Stimulated activated CD8-positive, alpha-beta memory T cell treated with anti-CD3 and anti-CD28 coated beads, Interleukin-15, amount 100 ng/mL, for 24 hours (primary cell): ENCODE measurements around the gene SLC28A1.
"Not testable (repeated sequence)": the region's sequence is repeated elsewhere in the genome, so short reads cannot be mapped to it uniquely, and the experiment has no call there.

Experiments
- DNase-seq: peaks from one replicate; pipeline ENCODE4 v3.0.0-alpha.2; 2020; ENCODE audit warnings: low read depth

Gene SLC28A1

DNA sequence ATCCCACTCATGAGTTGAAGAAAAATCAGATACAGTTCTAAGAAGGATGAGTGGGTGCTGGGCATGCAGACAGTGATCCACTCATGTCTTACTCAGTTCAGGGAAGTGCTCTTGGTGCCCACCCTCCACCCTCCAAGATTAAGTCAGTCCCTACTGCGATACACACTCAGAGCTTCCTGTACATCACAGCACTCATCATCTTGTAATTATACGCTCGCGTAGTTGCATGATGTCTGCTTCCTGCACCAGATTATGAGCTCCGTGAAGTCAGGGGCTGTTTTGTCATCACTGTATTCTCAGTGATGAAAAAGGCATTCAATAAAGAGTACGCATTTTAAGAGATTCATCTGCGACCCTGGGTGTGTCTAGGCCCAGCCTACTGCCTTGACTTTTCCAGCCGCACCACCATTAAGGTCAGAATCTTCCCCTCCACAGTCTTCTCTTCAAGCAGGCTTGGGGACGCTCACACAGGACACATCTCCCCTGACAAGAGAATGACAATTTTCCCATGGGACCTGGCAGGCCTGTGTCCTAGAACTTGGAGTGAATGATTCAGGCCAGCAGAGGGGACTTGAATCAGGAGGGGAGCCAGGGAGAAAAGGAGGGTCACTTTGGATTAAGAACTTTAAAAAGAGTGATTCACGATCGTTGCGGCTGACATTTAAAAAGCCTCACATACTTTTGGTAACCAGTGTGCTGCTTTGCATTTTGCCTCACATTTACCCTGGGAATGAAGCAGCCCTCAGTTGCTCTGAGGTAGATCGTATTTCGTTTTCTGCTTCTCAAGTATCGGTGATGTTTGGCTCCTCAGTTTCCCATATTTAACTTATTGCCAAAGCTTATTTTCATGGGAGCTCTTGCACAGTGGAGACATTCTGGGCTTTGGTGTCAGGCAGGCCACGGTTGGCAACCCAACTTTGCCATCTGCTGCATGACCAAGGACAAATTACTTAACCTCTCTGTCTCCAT, 89.3 kb downstream of the SLC28A1 start:
- DNase-seq = no peak

GRCh38 chr15:84975871-84976351, 91.4 kb downstream of the SLC28A1 start:
- DNase-seq = no peak

DNA sequence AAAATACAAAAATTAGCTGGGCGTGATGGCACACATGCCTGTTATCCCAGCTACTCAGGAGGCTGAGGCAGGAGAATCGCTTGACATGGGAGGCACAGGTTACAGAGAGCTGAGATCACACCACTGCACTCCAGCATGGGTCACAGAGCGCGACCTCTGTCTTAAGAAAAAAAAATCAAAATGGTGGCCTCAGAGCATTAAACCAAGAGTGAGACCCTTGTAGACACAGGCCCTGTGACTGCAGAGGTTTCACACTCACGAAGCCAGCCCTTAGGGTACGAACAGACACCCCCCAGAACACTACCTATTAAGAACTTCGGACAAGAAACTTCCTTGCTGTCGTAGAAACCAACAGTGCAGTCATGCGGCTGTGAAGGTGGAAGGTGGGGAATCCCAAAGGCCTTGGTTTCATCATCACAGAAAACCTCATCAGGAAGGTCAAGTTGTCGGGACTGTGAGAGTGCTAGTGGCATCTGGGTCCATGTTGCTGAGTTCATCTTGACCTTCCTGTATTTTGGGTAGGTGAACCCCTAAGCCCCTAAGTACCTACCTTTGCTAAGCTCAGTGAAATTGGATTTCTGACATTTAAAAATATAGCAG, 92.4 kb downstream of the SLC28A1 start:
- no peak for DNase-seq

DNA sequence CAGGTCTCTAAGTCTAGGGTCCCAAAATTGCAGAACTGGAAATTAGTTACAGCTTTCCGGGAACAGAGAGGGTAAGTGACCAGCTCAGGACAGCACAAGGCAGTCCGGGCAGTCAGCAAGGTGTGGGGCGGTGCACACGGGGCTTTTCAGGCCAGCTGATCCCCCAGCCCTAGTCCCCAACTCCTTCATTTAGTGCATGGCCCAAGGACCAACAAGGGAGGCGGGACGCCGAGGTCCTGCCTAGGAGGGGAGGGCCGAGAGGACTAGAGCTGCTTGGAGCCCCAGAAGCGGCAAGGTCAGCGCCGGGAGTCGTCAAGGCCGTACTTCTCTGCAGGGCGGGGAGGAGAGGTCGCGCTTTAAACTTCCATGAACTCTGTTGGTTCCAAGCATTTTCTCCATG, 95.2 kb downstream of the SLC28A1 start:
- DNase-seq = no peak

- peak; percentile 67 for DNase-seq
Measured at GRCh38 chr15:84980196-84981053, 96.0 kb downstream of the SLC28A1 start.

GRCh38 chr15:84981054-84981710, 96.7 kb downstream of the SLC28A1 start:
- DNase-seq = peak; percentile 94

DNA sequence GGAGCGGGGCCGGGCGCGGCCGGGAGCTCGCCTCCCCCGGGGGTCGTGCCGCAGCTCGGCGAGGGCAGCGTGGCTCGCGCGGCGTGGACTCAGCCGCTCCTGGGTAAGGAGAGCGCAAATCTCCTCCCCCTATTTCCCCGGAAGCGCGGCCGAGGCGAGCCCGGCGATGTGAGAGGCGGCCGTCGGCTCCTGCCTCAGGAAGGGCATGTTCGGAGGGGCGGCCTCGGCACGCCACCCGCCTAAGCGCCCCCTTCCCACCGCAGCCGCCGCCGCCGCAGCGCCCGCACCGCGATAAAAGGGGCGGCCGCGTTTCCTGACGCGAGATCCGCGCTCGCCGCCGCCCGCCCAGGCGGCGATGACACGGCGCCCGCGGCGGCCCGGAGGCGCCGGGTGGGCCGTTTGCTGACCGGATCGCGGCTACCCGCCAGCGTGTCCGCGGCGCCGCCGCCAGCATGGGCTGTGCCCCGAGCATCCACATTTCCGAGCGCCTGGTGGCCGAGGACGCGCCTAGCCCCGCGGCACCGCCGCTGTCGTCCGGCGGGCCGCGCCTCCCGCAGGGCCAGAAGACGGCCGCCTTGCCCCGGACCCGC, 97.3 kb downstream of the SLC28A1 start, which contains the start of gene PDE8A:
Gene PDE8A, plus strand, starts transcription at position 146 of the 590 bp plus-strand sequence. Its CDS starts 307 bp downstream, at position 453.
- no peak for DNase-seq

- DNase-seq = peak; percentile 19
Measured at GRCh38 chr15:84982301-84982920, 97.9 kb downstream of the SLC28A1 start.

DNA sequence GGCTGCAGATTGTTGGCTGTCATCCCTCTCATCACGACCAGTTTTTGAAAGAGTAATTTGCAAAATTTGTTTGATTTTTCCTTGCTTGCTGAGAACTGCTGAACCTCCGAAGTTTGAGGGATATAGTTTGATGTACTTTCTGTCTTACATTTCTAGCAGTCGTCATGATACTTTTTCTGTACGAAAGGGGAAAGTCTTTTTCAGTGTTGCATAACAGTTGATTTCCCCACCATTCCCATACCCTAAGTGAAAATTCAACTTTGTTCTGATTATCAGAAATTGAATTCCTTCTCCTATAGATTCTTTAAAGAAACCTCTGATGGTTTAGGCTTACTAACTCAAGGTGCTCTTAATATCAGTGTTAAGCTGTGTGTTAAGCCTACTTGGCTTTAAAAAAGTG, 98.8 kb downstream of the SLC28A1 start:
- no peak for DNase-seq

GRCh38 chr15:84983711-84984110, 99.2 kb downstream of the SLC28A1 start:
- no peak for DNase-seq

DNA sequence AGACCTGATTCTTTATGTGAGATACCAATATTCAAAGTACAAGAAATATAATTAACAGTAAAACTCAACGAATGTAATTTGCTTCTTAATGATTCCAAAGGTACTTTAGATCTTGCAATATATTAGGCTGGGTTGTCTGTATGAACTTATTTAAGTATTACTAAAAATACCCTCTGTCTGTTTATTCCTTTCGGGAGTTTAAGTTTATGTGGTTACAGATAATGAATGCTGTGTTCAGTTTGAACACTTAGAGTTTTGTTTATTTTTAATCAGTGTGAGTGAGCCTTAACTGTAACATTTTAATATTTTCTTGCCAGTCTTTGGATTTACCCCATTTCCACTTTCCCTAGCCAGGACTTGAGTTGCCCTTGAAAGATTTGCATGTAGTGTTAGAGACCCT, 100.7 kb downstream of the SLC28A1 start:
- no peak for DNase-seq

GRCh38 chr15:84987351-84987750, 102.9 kb downstream of the SLC28A1 start:
- not testable (repeated sequence) for DNase-seq

- no peak for DNase-seq
Measured at GRCh38 chr15:84987949-84988624, 103.6 kb downstream of the SLC28A1 start.

GRCh38 chr15:84988909-84989644, 104.6 kb downstream of the SLC28A1 start:
- no peak for DNase-seq

DNA sequence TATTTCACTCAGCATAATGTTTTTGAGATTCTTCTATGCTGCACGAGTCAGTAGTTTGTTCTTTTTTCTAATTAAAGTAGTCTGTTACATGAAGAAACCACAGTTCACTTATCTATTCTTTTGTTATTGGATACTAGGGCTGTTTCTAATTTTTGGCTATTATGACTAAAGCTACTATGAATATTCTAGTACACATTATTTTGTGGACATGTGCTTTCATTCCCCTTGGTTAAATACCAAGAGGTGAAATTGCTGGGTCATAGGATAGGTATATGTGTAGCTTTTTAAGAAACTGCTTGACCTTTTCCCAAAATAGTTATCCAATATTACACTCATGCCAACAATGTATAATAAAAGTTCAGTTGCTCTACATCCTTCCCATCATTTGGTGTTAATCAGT, 106.0 kb downstream of the SLC28A1 start:
- DNase-seq = no peak

- no peak for DNase-seq
Measured at GRCh38 chr15:84991014-84991712, 106.7 kb downstream of the SLC28A1 start.

DNA sequence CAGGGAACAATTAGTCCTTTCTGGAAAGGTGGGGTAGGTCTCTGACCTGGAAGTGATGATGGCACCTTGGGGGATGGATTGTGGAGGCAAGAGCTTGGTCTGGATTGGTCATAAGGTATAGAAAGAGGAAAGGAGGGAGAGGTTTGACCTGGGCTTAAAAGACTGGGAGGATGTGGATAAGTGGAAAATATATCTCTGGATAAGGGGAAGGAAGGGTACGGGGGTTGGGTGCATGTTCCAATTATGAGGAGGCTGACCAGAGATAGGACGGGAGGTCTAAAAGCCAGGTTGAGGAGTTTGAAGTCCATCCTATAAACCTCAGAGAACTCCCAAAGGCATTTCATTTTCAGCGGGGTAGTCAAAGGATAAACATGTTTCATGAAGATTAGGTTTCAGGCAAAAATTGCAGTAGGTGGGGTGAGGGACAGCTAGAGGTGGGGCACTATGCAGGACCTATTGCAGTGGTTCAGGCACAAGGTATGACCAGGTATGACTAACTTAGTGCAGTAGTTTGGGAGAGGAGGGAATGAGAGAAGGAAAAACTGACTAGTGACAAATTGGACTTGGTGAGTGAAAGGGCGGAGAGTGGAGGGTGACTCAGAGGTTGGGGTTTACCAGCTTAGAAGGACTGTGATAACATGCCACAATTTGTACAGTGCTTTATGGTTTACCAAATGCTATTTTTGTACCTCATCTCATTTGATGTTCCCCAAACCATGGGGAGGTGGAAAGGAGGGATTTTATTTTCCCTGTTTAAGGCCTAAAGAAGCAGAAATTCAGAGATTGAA, 107.9 kb downstream of the SLC28A1 start:
- no peak for DNase-seq
